ENCODE data around the gene ZNF441.
A peak's percentile ranks its signal among the peaks of the same experiment; 100 is the strongest.
"Not testable (repeated sequence)": the region's sequence is repeated elsewhere in the genome, so short reads cannot be mapped to it uniquely, and the experiment has no call there.

The ZNF441 gene

DNA sequence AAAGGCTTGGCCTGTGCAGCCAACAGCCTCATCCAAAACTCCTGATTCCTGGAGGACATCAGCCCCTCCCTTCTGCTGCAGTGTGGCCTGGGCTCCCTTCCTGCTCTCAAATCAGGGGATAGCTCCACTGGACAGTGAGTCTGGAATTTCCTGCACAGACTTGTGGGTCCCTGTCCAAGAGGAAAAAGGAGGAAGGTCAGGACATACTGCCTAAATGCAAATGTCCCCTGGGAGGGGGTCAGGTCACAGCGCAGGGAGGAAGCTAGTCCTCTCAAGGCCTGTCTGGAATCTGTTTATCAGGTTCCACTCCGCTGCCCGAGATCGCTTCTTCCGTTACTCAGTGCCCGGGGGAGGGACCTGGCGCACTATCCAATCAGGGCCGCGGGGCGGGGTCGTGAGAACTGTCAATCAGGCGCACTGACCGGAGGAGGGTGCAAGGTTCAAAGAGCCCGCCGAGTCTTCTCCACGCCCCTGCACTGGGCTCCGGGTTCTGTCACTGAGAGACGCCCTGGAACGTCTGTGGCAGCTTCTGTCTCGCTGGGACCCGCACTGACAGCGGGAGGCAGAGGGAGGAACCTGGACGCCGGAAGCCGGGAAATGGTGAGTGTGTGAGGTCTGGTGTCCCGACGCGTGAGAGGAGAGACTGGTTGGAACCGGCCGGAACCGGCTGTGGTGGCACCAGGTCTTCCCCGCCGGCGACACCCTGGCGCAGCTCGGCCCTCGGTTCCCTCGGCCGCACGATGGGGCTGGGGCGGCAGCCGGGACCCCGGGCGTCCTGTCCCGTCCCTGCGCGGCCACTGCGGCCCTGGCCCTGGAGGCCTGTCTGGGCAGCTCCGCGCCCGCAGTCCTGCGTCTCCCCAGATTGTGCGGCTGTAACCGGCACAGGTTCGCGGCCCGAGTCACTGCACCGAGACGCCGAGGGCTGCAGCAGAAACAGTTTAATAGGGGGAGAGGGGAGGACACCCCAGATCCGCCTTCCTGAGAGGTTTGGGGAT, at the start of gene ZNF441:
Gene ZNF441, plus strand, starts transcription at position 404 of the 995 bp plus-strand sequence. Its CDS starts 194 bp downstream, at position 598.
- DNase-seq (ENCODE audit: low read depth, low spot score) = peak; percentile 89

- DNase-seq (ENCODE audit: low read depth, low spot score) = no peak
These were observed 45.1 kb upstream of the ZNF441 start for GRCh38 chr19:11721681-11722080.

DNA sequence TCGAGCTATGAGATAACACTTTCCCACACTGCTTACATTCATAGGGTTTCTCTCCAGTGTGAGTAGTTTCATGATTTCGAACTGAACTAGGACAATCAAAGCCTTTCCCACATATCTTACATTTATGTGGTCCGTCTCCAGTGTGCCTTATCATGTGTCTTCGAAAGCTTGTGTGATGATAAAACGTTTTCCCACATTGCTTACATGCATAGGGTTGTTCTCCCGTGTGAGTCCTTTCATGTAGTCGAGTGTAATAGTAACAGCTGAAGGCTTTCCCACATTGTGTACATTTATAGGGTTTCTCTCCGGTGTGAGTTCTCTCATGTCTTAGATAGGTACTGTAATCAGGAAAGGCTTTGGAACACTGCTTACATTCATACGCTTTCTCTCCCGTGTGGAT, 44.4 kb upstream of the ZNF441 start:
- no peak for DNase-seq (ENCODE audit: low read depth, low spot score)

DNA sequence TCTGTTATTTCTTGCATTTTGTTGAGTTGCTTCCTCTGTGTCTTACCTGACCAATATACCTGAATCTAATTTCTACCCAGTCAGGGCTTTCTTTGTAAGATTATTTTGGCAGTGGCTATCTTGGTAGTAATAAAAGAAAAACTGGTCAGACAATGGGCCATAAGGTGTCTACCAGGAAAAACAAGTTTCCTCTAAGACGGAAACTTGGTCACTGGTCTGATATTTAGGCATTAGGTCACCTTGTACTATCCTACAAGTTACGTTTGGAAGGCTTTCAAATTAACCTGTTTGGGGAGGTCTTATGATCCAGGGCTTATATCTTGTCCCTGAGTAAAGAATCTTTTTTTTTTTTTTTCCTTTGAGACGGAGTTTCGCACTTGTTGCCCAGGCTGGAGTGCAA, 37.2 kb upstream of the ZNF441 start:
- DNase-seq (ENCODE audit: low read depth, low spot score) = no peak

- DNase-seq (ENCODE audit: low read depth, low spot score) = no peak
These were observed 31.4 kb upstream of the ZNF441 start for GRCh38 chr19:11735375-11735774.

DNA sequence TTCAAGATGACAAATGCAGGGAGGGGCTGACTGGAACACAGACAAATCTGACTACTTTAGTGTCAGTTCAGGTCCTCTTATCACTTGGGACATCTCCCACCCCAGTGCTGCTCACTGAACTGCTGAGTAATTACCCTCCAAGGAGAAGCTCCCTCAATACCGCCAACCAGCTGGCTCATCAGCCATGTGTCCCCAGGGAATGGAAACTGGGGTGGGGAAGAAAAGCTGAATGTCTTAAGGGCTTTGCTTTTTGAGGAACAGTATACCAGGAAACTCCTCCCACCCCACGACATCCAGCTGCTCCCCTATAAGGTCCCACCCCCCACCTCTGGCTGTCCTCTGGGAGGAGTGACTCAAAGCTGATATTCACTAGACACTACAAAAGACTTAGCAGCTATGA, 30.1 kb upstream of the ZNF441 start:
- DNase-seq (ENCODE audit: low read depth, low spot score) = no peak

DNA sequence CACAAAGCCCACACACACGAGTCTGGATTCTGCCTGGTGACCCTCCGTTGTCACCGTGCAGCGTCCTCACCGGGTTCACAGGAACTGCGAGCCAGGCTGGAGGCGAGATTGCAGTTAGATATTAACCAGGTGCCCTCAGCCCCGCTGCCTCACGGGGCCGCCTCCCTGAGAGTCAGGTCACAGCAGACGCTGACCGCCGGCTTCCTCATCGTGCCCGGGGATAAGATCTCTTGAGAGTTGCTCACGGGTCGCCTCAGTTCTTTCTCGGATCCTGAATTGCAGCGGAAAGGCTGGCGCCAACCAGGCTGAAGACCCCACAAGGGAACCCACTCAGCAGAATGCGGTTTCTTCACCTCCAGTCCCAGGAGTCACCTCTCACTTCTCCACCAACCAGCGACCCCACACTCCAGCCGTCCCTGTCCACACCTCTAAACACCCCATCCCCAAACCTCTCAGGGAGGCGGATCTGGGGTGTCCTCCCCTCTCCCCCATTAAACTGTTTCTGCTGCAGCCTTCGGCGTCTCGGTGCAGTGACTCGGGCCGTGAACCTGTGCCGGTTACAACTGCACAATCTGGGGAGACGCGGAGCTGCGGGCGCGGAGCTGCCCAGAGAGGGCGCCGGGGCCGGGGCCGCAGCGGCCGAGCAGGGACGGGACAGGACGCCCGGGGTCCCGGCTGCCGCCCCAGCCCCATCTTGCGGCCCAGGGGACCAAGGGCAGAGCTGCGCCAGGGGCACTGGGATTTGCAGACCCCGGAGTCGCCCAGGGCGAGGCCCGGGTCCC, 28.6 kb upstream of the ZNF441 start:
- no peak for DNase-seq (ENCODE audit: low read depth, low spot score)

- peak; percentile 97 for DNase-seq (ENCODE audit: low read depth, low spot score)
These were observed 27.8 kb upstream of the ZNF441 start, which contains the start of gene ZNF823 for GRCh38 chr19:11738746-11739620. ZNF823 (minus strand) TSS chr19:11738946; CDS start chr19:11738819, 127 bp downstream.

DNA sequence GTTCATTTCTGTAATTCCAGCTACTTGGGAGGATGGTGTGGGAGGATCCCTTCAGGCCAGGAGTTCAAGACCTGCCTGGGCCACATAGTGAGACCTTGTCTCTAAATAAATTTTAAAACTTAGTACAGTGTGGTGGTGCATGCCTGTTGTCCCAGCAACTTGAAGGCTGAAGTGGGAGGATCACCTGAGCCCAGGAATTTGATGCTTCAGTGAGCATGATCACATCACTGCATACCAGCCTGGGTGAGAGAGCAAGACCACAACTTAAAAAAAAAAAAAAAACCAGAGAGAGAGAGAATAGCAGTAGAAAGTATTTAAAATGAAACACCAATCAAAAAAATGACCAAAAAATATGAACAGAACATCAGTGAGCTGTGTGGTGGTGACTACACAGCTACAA, 20.9 kb upstream of the ZNF441 start:
- no peak for DNase-seq (ENCODE audit: low read depth, low spot score)

GRCh38 chr19:11747277-11747676, 19.5 kb upstream of the ZNF441 start:
- no peak for DNase-seq (ENCODE audit: low read depth, low spot score)

- no peak for DNase-seq (ENCODE audit: low read depth, low spot score)
These were observed 17.0 kb upstream of the ZNF441 start for GRCh38 chr19:11749751-11750150.

DNA sequence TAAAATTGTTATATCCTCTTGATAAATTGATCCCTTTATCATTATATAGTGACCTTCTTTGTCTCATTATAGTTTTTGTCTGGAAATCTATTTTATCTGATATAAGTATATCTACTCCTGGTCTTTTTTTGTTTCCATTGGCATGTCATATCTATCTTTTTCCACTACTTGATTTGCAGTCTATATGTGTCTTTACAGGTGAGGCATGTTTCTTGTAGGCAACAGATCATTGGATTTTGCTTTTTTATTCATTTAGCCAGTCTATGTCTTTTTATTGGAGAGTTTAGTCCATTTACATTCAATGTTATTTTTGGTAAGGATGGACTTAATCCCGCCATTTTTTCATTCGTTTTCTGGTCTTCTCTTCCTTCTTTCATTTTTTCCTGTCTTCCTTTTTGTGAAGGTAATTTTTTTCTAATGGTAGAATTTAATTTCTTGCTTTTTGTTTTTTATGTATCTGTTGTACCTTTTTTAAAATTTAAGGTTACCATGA, 14.5 kb upstream of the ZNF441 start:
- no peak for DNase-seq (ENCODE audit: low read depth, low spot score)

DNA sequence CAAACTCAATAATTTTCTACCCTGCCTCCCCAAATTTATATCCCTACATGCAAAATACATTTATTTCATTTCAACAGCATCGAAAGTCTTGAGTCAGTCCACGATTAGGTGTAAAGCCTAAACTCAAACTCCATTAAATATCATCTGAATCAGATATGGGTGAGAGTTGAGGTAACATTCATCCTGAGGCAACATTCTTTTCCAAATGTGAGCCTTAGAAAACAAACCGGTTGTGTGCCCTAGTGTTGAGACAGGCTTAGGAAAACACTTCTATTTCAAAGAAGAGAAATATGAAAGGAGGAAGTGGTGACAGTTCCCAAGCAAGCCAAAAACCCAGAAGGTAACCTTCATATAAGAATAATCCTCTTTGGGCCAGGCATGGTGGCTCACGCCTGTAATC, 12.1 kb upstream of the ZNF441 start:
- DNase-seq (ENCODE audit: low read depth, low spot score) = no peak

GRCh38 chr19:11756965-11757364, 9.8 kb upstream of the ZNF441 start:
- DNase-seq (ENCODE audit: low read depth, low spot score) = no peak

GRCh38 chr19:11759805-11760204, 7.0 kb upstream of the ZNF441 start:
- no peak for DNase-seq (ENCODE audit: low read depth, low spot score)

GRCh38 chr19:11763117-11763516, 3.7 kb upstream of the ZNF441 start:
- DNase-seq (ENCODE audit: low read depth, low spot score) = no peak

GRCh38 chr19:11763611-11764010, 3.2 kb upstream of the ZNF441 start:
- no peak for DNase-seq (ENCODE audit: low read depth, low spot score)

GRCh38 chr19:11767633-11768133, 883 bp downstream of the ZNF441 start:
- no peak for DNase-seq (ENCODE audit: low read depth, low spot score)

- DNase-seq (ENCODE audit: low read depth, low spot score) = no peak
These were observed 3.2 kb downstream of the ZNF441 start for GRCh38 chr19:11769995-11770394.

GRCh38 chr19:11771520-11771919, 4.7 kb downstream of the ZNF441 start:
- not testable (repeated sequence) for DNase-seq (ENCODE audit: low read depth, low spot score)

DNA sequence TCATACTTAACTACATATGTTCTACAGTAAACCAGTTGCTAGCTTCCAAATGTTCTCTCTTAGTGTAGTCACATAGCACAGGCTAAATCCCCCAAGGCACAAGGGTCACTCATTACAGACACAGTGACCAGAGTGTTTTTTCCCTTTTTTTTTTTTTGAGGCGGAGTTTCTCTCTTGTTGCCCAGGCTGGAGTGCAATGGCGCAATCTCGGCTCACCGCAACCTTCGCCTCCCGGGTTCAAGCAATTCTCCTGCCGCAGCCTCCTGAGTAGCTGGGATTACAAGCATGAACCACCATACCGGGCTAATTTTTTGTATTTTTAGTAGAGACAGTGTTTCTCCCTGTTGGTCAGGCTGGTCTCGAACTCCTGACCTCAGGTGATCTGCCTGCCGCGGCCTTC, 9.9 kb downstream of the ZNF441 start:
- DNase-seq (ENCODE audit: low read depth, low spot score) = not testable (repeated sequence)
